Activated CD8-positive, alpha-beta T cell treated with anti-CD3 and anti-CD28 coated beads for 36 hours (primary cell): Measurements from ENCODE around the gene TMEM132A. TPM values are rescaled to one million over a fixed set of nuclear protein-coding genes. Genes with fewer than 3 reads are reported as not detected.

ENCODE experiments used
- ATAC-seq: fragments of 200-7000 bp; cut with Tn5 transposase; one replicate; pipeline ENCODE4 v1.10.0; 2021; ENCODE audit warnings: mild to moderate bottlenecking, moderate library complexity
- CTCF ChIA-PET: fragments of 350-600 bp; sonication (Branson Sonifier 250); formaldehyde crosslinking; loops from one replicate; lab custom pipeline; 2021; ENCODE audit warnings: antibody characterized with exemption; lab: Charles Lee
- POLR2A ChIA-PET: fragments of 350-600 bp; sonication (Branson Sonifier 250); formaldehyde crosslinking; loops from one replicate; lab custom pipeline; 2021; ENCODE audit warnings: antibody characterized with exemption; lab: Charles Lee
- DNase-seq: peaks from one replicate; pipeline ENCODE4 v3.0.0-alpha.2; 2020
- H3K27ac Mint-ChIP-seq: one replicate; pipeline ENCODE4 v1.8.0; 2021; ENCODE audit warnings: mild to moderate bottlenecking, mixed read lengths
- H3K27me3 Mint-ChIP-seq: one replicate; pipeline ENCODE4 v1.8.0; 2021; ENCODE audit warnings: mixed read lengths
- H3K36me3 Mint-ChIP-seq: one replicate; pipeline ENCODE4 v1.8.0; 2021; ENCODE audit warnings: low read depth, mixed read lengths
- H3K4me1 Mint-ChIP-seq: one replicate; pipeline ENCODE4 v1.8.0; 2021; ENCODE audit warnings: low read depth, mixed read lengths
- H3K4me3 Mint-ChIP-seq: one replicate; pipeline ENCODE4 v1.8.0; 2021; ENCODE audit warnings: mild to moderate bottlenecking, moderate library complexity, mixed read lengths
- H3K9me3 Mint-ChIP-seq: one replicate; pipeline ENCODE4 v1.8.0; 2021; ENCODE audit warnings: mixed read lengths
- intact Hi-C: fragments of 100-400 bp; cut with micrococcal nuclease; formaldehyde crosslinking; loops from one replicate; pipeline ENCODE4 v1.10.0; 2022
- total RNA-seq, 2 experiments: library from RNA; stranded (reverse); gene quantifications; one replicate each; pipeline ENCODE4 v1.2.3, GENCODE V29; 2021
- TF ChIP-seq, protein P1 (sequence below): fragments of 200-600 bp; IDR thresholded peaks from one replicate; pipeline ENCODE4 v1.8.0; 2022; ENCODE audit warnings: antibody characterized with exemption, mild to moderate bottlenecking

The TMEM132A gene
- total RNA-seq, 2 experiments from 2014 or later, result 1.1 to 1.3 TPM

DNA sequence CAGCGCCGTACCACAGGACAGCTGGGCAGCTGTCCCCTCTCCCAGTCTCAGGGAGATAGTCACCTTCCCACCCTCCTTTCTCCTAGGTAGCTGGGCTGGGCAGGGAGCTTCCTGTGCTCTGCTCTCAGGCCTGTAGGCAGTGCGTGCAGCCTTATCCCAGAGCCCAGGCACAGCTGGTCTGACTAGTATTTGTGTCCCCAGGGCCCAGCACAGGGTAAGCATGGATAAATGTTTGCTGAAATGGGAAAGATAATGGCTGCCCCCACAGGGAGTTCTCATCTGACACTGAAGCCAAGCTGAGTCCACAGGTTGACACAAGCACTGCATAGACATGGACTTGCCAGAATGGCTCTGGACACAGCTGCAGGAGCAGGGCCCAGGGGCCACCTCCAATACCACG lies 18.0 kb downstream of the TMEM132A start:
- no peak overlapping the region for H3K4me3 Mint-ChIP-seq
- TF ChIP-seq, protein P1, sequence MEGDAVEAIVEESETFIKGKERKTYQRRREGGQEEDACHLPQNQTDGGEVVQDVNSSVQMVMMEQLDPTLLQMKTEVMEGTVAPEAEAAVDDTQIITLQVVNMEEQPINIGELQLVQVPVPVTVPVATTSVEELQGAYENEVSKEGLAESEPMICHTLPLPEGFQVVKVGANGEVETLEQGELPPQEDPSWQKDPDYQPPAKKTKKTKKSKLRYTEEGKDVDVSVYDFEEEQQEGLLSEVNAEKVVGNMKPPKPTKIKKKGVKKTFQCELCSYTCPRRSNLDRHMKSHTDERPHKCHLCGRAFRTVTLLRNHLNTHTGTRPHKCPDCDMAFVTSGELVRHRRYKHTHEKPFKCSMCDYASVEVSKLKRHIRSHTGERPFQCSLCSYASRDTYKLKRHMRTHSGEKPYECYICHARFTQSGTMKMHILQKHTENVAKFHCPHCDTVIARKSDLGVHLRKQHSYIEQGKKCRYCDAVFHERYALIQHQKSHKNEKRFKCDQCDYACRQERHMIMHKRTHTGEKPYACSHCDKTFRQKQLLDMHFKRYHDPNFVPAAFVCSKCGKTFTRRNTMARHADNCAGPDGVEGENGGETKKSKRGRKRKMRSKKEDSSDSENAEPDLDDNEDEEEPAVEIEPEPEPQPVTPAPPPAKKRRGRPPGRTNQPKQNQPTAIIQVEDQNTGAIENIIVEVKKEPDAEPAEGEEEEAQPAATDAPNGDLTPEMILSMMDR, result no peak
- ChIA-PET CTCF (interaction anchor here (1.0 to 1.6 kb wide), 4 partner anchors 16 to 245 kb away, joined by 3 to 5 read pairs (median 4); no protein-coding TSS in a partner anchor), POLR2A (interaction anchor here (1.1 to 2.4 kb wide), 3 partner anchors 8 to 52 kb away, joined by 3 to 8 read pairs (median 3); no protein-coding TSS in a partner anchor)
- H3K27ac Mint-ChIP-seq, result no peak overlapping the region
- H3K9me3 Mint-ChIP-seq, result no peaks in the 10 kb centered on the region
- H3K4me1 Mint-ChIP-seq, result no peaks in the 10 kb centered on the region
- DNase-seq, result no peak
- H3K36me3 Mint-ChIP-seq, result no peaks in the 10 kb centered on the region
- no peaks in the 10 kb centered on the region for H3K27me3 Mint-ChIP-seq
- ATAC-seq, result no peak
- intact Hi-C loops, result no loop called here

DNA sequence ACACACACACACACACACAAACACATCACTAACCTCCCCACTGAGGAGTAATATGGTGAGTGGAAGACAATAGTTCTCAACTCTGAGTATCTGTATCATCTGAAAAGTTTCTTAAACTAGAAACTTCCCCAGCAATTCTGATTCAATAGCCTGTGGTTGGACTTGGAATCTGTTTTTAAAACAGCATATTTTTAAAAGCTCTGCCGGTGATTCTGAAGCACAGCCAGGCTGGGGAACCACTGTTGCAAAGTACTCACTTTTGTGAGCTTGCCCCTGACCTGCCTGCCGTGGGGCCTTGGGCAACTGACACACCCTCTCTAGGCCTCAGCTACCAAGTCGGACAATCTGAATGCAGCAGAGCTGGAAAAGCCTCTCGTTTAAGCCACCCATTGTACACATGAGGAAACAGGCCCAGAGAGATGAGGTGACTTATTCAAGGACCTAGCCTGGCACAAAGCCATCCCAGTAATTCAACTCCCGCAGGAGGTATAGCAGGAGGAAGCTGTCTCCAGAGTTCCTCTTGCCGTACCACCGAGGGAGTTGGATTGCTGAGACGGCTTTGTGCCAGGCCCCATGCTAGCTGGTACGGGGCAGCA lies 18.8 kb downstream of the TMEM132A start:
- ATAC-seq (no peak), DNase-seq (no peak)
- ChIA-PET CTCF (interaction anchor here (0.9 to 1.6 kb wide), 5 partner anchors 15 to 244 kb away, joined by 3 to 5 read pairs (median 3); no protein-coding TSS in a partner anchor), POLR2A (interaction anchor here (1.1 kb wide), 2 partner anchors 8 to 53 kb away, joined by 3 read pairs; no protein-coding TSS in a partner anchor)
- Mint-ChIP-seq H3K36me3 (no peaks in the 10 kb centered on the region), H3K9me3 (no peaks in the 10 kb centered on the region), H3K4me3 (no peak overlapping the region), H3K4me1 (no peaks in the 10 kb centered on the region), H3K27ac (no peak overlapping the region), H3K27me3 (no peaks in the 10 kb centered on the region)
- intact Hi-C loops, result no loop called here
- TF ChIP-seq, protein P1, result no peak

- peaks cover 5% of the 10 kb centered on the region for H3K4me1 Mint-ChIP-seq
- DNase-seq (no peak), ATAC-seq (no peak)
- TF ChIP-seq, protein P1, result no peak
- POLR2A ChIA-PET, result no interaction called here
- H3K27me3 Mint-ChIP-seq, result no peaks in the 10 kb centered on the region
- intact Hi-C loops, result no loop called here
- CTCF ChIA-PET, result interaction anchor here (0.8 to 1.3 kb wide), 2 partner anchors 29 to 186 kb away, joined by 3 read pairs; no protein-coding TSS in a partner anchor
- H3K9me3 Mint-ChIP-seq, result no peaks in the 10 kb centered on the region
- no peak overlapping the region for H3K27ac Mint-ChIP-seq
- H3K36me3 Mint-ChIP-seq, result no peaks in the 10 kb centered on the region
- H3K4me3 Mint-ChIP-seq, result no peak overlapping the region
Measured at GRCh38 chr11:60944490-60945294, 20.4 kb downstream of the TMEM132A start.

DNA sequence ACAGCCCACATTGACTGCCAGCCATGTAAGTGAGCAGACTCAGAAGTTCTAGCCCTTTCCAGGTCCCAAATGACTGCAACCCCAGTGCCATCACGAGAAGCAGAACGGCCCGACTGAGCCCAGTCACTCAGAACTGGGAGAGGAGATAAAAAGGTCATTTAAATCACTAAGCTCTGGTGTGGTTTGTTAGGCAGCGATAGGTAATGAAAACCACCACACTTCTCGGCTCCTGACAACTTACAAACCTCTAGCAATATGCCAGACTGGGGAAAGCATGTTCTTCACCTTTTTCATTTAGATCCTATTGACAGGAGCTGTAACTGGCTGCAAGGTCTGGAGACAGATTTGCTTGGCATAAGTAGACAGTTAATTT lies 21.0 kb downstream of the TMEM132A start:
- H3K9me3 Mint-ChIP-seq, result no peaks in the 10 kb centered on the region
- ChIA-PET CTCF (interaction anchor here (0.8 to 1.3 kb wide), 2 partner anchors 30 to 185 kb away, joined by 3 read pairs; no protein-coding TSS in a partner anchor), POLR2A (interaction anchor here (1.0 kb wide), 2 partner anchors 9 to 95 kb away, joined by 3 read pairs; no protein-coding TSS in a partner anchor)
- peaks cover 2% of the 10 kb centered on the region for H3K27me3 Mint-ChIP-seq
- H3K27ac Mint-ChIP-seq, result no peak overlapping the region
- TF ChIP-seq, protein P1, result no peak
- ATAC-seq (no peak), DNase-seq (no peak)
- H3K4me1 Mint-ChIP-seq, result peaks cover 9% of the 10 kb centered on the region
- H3K4me3 Mint-ChIP-seq, result no peak overlapping the region
- H3K36me3 Mint-ChIP-seq, result no peaks in the 10 kb centered on the region
- intact Hi-C loops, result no loop called here
